ENCODE data around the gene DAAM2. TPM values are rescaled to one million over a fixed set of nuclear protein-coding genes. Genes with fewer than 3 reads are reported as not detected.

Gene DAAM2
- total and polyA plus RNA-seq, 2 of the 8 experiments (the other 6 are each of a cell fraction or from before 2014, with no cell fraction given) = 1.5 to 2.9 TPM

DNA sequence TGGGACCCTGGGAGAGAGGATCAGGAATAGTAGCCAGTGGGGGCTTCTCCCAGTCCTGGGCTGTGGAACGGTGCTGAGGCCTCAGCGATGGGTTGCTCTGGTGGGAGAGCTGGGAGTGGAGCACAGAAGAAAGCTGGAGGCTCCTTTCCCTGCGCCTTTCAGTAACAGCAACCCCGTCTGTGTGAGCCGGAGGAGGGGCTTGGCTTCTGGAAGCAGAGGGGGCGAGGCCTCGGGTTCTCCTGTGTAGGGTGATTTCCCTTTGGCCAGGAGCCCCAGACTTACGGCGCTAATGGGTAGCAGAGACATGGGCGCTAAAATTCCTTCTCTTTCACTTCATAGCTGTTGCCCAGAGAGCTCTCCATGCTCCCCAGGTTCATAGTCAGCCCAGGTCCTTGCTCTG is 55.0 kb downstream of the DAAM2 start (continued):
- TF ChIP-seq, protein P1, sequence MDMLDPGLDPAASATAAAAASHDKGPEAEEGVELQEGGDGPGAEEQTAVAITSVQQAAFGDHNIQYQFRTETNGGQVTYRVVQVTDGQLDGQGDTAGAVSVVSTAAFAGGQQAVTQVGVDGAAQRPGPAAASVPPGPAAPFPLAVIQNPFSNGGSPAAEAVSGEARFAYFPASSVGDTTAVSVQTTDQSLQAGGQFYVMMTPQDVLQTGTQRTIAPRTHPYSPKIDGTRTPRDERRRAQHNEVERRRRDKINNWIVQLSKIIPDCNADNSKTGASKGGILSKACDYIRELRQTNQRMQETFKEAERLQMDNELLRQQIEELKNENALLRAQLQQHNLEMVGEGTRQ (IDR thresholded peaks at IDR 0.05; ENCODE audit: low read length) = no peak
- TF ChIP-seq ASH2L (IDR thresholded peaks at IDR 0.05; ENCODE audit: low read length) (no peak), SP1 (IDR thresholded peaks at IDR 0.05; ENCODE audit: low read depth, low read length) (no peak)
- TF ChIP-seq, protein P2, sequence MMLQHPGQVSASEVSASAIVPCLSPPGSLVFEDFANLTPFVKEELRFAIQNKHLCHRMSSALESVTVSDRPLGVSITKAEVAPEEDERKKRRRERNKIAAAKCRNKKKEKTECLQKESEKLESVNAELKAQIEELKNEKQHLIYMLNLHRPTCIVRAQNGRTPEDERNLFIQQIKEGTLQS (IDR thresholded peaks at IDR 0.05; ENCODE audit: insufficient read depth, low read depth, low read length) = no peak
